RWPE2 (cell line): ENCODE results near the gene SLC6A15.

Experiments used
- ATAC-seq: fragments of 200-7000 bp; cut with Tn5 transposase; 3 replicates; pipeline ENCODE4 v1.9.1; 2021; ENCODE audit warnings: low read depth
- DNase-seq: peaks from one replicate; pipeline ENCODE4 v3.0.0-alpha.2; 2020; ENCODE audit warnings: low spot score
- H3K27ac ChIP-seq: fragments of 450-650 bp; 2 replicates; pipeline ENCODE4 v1.5.1; 2017; ENCODE audit warnings: mild to moderate bottlenecking; ENCODE audit not compliant: poor library complexity, severe bottlenecking
- H3K27me3 ChIP-seq: fragments of 250-450 bp; sonication (Bioruptor Pico); 2 replicates; pipeline ENCODE4 v1.5.1; 2021; ENCODE audit warnings: mild to moderate bottlenecking, moderate library complexity; ENCODE audit not compliant: insufficient read depth, poor library complexity, severe bottlenecking
- H3K36me3 ChIP-seq: fragments of 250-450 bp; sonication (Bioruptor Pico); 2 replicates; pipeline ENCODE4 v1.5.1; 2020; ENCODE audit warnings: low read depth, mild to moderate bottlenecking, moderate library complexity
- H3K4me1 ChIP-seq: fragments of 250-450 bp; sonication (Bioruptor Pico); 2 replicates; pipeline ENCODE4 v1.5.1; 2021; ENCODE audit warnings: mild to moderate bottlenecking, moderate library complexity; ENCODE audit not compliant: insufficient read depth, poor library complexity, severe bottlenecking
- H3K4me3 ChIP-seq: fragments of 250-450 bp; sonication (Bioruptor Pico); 2 replicates; pipeline ENCODE4 v1.5.1; 2021; ENCODE audit warnings: mild to moderate bottlenecking, moderate library complexity; ENCODE audit not compliant: severe bottlenecking
- H3K9me3 ChIP-seq: fragments of 250-450 bp; sonication (Bioruptor Pico); 2 replicates; pipeline ENCODE4 v1.5.1; 2021; ENCODE audit warnings: mild to moderate bottlenecking, moderate library complexity; ENCODE audit not compliant: severe bottlenecking
- TF ChIP-seq, protein P1 (sequence below): fragments of 450-650 bp; IDR thresholded peaks from one replicate; pipeline ENCODE4 v1.5.1; 2017; ENCODE audit warnings: mild to moderate bottlenecking, moderate library complexity; ENCODE audit not compliant: poor library complexity, severe bottlenecking

Gene SLC6A15

DNA sequence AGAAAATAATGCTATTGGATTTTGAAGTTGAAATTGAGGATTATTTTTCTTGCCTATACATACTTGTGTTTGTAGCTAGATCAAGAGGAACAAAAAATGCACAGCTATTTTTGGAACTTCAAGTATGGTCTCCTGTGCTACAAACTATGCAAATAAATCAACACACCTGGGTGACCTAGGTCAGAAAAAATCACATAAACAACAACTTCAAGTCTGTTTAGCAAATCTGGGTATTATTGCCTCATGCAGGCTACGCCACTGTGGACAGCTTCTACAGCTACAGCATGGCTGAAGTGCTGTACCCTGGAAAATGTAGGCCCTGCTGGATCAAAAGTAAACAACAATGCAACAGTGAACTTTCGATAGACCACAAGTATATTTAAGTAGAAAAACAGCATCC is 87.5 kb downstream of the SLC6A15 start:
- Histone ChIP-seq H3K4me1 (no peaks in the 10 kb centered on the region), H3K4me3 (no peak overlapping the region)
- DNase-seq: no peak

DNA sequence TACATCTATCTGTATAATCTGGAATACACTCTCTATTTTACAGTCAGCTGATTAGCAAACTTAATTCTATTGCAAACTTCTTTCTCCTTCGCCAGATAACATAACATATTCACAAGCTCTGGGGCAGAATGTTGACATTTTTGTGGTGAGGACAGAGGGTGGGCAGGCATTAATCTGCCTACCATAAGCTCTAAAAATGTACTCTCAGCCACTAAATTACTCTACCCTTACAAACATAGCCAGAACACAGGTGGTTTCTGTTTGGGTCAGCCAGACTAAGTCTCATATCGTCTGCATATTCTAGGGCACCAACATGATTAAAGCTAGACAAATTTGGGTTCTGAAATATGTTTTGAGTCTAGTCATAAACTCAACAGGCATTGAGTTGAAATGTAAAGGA is 90.1 kb downstream of the SLC6A15 start:
- Histone ChIP-seq H3K4me1 (no peaks in the 10 kb centered on the region), H3K4me3 (no peak overlapping the region), H3K27ac (no peak overlapping the region), H3K9me3 (no peaks in the 10 kb centered on the region), H3K27me3 (no peaks in the 10 kb centered on the region), H3K36me3 (no peaks in the 10 kb centered on the region)
- DNase-seq (no peak), ATAC-seq (no peak)
- TF ChIP-seq, protein P1, sequence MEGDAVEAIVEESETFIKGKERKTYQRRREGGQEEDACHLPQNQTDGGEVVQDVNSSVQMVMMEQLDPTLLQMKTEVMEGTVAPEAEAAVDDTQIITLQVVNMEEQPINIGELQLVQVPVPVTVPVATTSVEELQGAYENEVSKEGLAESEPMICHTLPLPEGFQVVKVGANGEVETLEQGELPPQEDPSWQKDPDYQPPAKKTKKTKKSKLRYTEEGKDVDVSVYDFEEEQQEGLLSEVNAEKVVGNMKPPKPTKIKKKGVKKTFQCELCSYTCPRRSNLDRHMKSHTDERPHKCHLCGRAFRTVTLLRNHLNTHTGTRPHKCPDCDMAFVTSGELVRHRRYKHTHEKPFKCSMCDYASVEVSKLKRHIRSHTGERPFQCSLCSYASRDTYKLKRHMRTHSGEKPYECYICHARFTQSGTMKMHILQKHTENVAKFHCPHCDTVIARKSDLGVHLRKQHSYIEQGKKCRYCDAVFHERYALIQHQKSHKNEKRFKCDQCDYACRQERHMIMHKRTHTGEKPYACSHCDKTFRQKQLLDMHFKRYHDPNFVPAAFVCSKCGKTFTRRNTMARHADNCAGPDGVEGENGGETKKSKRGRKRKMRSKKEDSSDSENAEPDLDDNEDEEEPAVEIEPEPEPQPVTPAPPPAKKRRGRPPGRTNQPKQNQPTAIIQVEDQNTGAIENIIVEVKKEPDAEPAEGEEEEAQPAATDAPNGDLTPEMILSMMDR: no peak

More for the DNA sequence above, 87.5 kb downstream of the SLC6A15 start:
- TF ChIP-seq, protein P1: no peak
- Histone ChIP-seq H3K36me3 (no peaks in the 10 kb centered on the region), H3K9me3 (no peaks in the 10 kb centered on the region), H3K27ac (no peak overlapping the region), H3K27me3 (no peaks in the 10 kb centered on the region)
- no peak for ATAC-seq

- no peaks in the 10 kb centered on the region for H3K9me3 ChIP-seq
- TF ChIP-seq, protein P1: no peak
- no peaks in the 10 kb centered on the region for H3K27me3 ChIP-seq
- ATAC-seq (no peak), DNase-seq (no peak)
- H3K4me1 ChIP-seq: no peaks in the 10 kb centered on the region
- no peak overlapping the region for H3K27ac ChIP-seq
- no peaks in the 10 kb centered on the region for H3K36me3 ChIP-seq
- H3K4me3 ChIP-seq: no peak overlapping the region
Observed at GRCh38 chr12:84816916-84817695, 95.5 kb downstream of the SLC6A15 start.

GRCh38 chr12:84814664-84815245 is 97.8 kb downstream of the SLC6A15 start:
- H3K27ac ChIP-seq: no peak overlapping the region
- DNase-seq (no peak), ATAC-seq (no peak)
- TF ChIP-seq, protein P1: no peak
- no peaks in the 10 kb centered on the region for H3K36me3 ChIP-seq
- no peaks in the 10 kb centered on the region for H3K4me1 ChIP-seq
- H3K27me3 ChIP-seq: no peaks in the 10 kb centered on the region
- no peaks in the 10 kb centered on the region for H3K9me3 ChIP-seq
- no peak overlapping the region for H3K4me3 ChIP-seq
